Spleen (tissue), 7 donors: ENCODE data around the gene JADE1.

Experiments used
- CTCF ChIP-seq, 11 experiments: fragments of 200-600 bp in 7 of 11; fragments of 450-650 bp in 4 of 11; sonication (generic) in 4 of 11; IDR thresholded peaks in 8 of 11; conservative IDR thresholded peaks in 3 of 11; 1 replicate in 7 of 11; 2 replicates in 4 of 11; pipeline versions ENCODE4 v1.4.0 to v1.8.0; 2016 to 2021; ENCODE audit warnings: antibody characterized with exemption in 11 of 11, inconsistent platforms in 4 of 11, mild to moderate bottlenecking in 1 of 11
- POLR2A ChIP-seq, 3 donors: fragments of 450-650 bp; IDR thresholded peaks; one replicate each; pipeline ENCODE4 v1.5.1; 2017; ENCODE audit warnings: antibody characterized with exemption in 3 of 3, mild to moderate bottlenecking in 1 of 3
- POLR2AphosphoS5 ChIP-seq, 3 donors: sonication (generic); formaldehyde crosslinking; IDR thresholded peaks; one replicate each; pipeline ENCODE4 v1.5.1; 2017; ENCODE audit warnings: antibody characterized with exemption in 3 of 3
- donor health status: DM: no; HTN: no; CAD: no; lungs with moderate emphysema.
- donor health status: DM: no; HTN: no; CAD: no.
- donor health status: DM: no; HTN: no; CAD: no.

GRCh38 chr4:128856246-128856645 lies 46.7 kb downstream of the JADE1 start:
- no peak for TF ChIP-seq CTCF (IDR thresholded peaks at IDR 0.05 in 8 of 11, conservative IDR thresholded peaks at IDR 0.05 in 3 of 11)
- TF ChIP-seq POLR2A (IDR thresholded peaks at IDR 0.05) = no peak
- no peak for TF ChIP-seq POLR2AphosphoS5 (IDR thresholded peaks at IDR 0.05)
